ENCODE measurements around the gene SUN2.

The SUN2 gene

GRCh38 chr22:38700789-38701628 lies 54.8 kb downstream of the SUN2 start, which contains the start of gene JOSD1 (continued):
- no peak for TF ChIP-seq ZNF132 (tag by site-specific recombination; IDR thresholded peaks at IDR 0.05; ENCODE audit: borderline replicate concordance)
- TF ChIP-seq ZNF121 (tag by site-specific recombination; IDR thresholded peaks at IDR 0.05) = peak; percentile 69
- TF ChIP-seq ZNF280C (tag by site-specific recombination; IDR thresholded peaks at IDR 0.05) = no peak
- peak; percentile 60 for TF ChIP-seq SP2 (tag by site-specific recombination; IDR thresholded peaks at IDR 0.05)
- TF ChIP-seq KLF7 (tag by site-specific recombination; IDR thresholded peaks at IDR 0.05; ENCODE audit: borderline replicate concordance) = peak; percentile 89
- TF ChIP-seq ZNF157 (tag by site-specific recombination; IDR thresholded peaks at IDR 0.05) = no peak
- TF ChIP-seq ZFP37 (tag by site-specific recombination; IDR thresholded peaks at IDR 0.05) = peak; percentile 78
- no peak for TF ChIP-seq ZNF549 (tag by site-specific recombination; IDR thresholded peaks at IDR 0.05)
- no peak for TF ChIP-seq ZNF26 (tag by site-specific recombination; IDR thresholded peaks at IDR 0.05)
- TF ChIP-seq SP3 (tag by site-specific recombination; IDR thresholded peaks at IDR 0.05) = peak; percentile 59
- TF ChIP-seq AEBP2 (tag by site-specific recombination; IDR thresholded peaks at IDR 0.05; ENCODE audit: borderline replicate concordance) = no peak
- 0 out of 2 replicates have a peak, but pooled peaks have one; percentile 58 for TF ChIP-seq ZNF701 (tag by site-specific recombination; IDR thresholded peaks at IDR 0.05)
- peak; percentile 93 for TF ChIP-seq SP7 (tag by site-specific recombination; IDR thresholded peaks at IDR 0.05)
- TF ChIP-seq ZNF37A (tag by site-specific recombination; IDR thresholded peaks at IDR 0.05) = peak; percentile 37; the same call in 1 of the 2 replicates
- no peak for TF ChIP-seq ZNF362 (tag by site-specific recombination; IDR thresholded peaks at IDR 0.05)
- TF ChIP-seq ZNF518A (tag by site-specific recombination; conservative IDR thresholded peaks at IDR 0.05; ENCODE audit: low read depth) = no peak
- peak; percentile 8 for TF ChIP-seq ZNF529 (tag by site-specific recombination; IDR thresholded peaks at IDR 0.05; ENCODE audit: insufficient replicate concordance)
- no peak for TF ChIP-seq ZNF138 (tag by site-specific recombination; IDR thresholded peaks at IDR 0.05; ENCODE audit: borderline replicate concordance)
- TF ChIP-seq ZBTB10 (tag by site-specific recombination; IDR thresholded peaks at IDR 0.05) = peak; percentile 93
- no peak for TF ChIP-seq ZNF311 (tag by site-specific recombination; IDR thresholded peaks at IDR 0.05; ENCODE audit: borderline replicate concordance)
- TF ChIP-seq ZNF558 (tag by site-specific recombination; IDR thresholded peaks at IDR 0.05) = no peak
- peak; percentile 72; the same call in 1 of the 2 replicates for TF ChIP-seq ZSCAN16 (tag by site-specific recombination; IDR thresholded peaks at IDR 0.05)

Data from HEK293 (cell line).